Erythroblast (primary cell): ENCODE data around the gene SCN1A.
A peak's percentile ranks its signal among the peaks of the same experiment; 100 is the strongest.
"Not testable (repeated sequence)": the region's sequence is repeated elsewhere in the genome, so short reads cannot be mapped to it uniquely, and the experiment has no call there.

ENCODE experiments used
- DNase-seq, 2 experiments: peaks; one replicate each; lab custom pipeline; 2025; lab: John Stamatoyannopoulos, UW
- GATA1 ChIP-seq: IDR thresholded peaks from 2 replicates; pipeline ENCODE4 v1.6.1; 2011; ENCODE audit warnings: low read depth, mild to moderate bottlenecking, control low read depth, low read length, moderate library complexity
- POLR2A ChIP-seq: IDR thresholded peaks from 2 replicates; pipeline ENCODE4 v1.6.1; 2011; ENCODE audit warnings: mild to moderate bottlenecking, low read length

The SCN1A gene

DNA sequence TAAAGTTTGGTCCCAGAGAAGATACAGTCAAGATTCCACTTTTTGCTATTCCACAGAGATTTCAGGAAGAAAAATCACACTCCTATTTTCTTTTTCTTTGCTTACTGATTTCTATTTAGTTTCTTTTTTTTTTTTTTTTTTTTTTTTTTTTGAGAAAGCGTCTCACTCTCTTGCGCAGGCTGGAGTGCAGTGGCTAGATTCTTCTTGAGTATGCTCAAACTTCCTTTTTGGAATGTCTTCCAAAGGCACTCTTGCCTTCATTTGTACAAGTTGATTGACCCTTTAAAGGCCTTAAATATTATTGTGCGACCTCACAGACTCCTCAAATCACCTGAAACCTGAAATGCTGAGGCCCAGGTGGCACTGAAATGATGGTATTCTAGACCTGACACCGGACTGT, 9.6 kb downstream of the SCN1A start:
- no peak for TF ChIP-seq POLR2A
- no peak for TF ChIP-seq GATA1
- no peak for DNase-seq

DNA sequence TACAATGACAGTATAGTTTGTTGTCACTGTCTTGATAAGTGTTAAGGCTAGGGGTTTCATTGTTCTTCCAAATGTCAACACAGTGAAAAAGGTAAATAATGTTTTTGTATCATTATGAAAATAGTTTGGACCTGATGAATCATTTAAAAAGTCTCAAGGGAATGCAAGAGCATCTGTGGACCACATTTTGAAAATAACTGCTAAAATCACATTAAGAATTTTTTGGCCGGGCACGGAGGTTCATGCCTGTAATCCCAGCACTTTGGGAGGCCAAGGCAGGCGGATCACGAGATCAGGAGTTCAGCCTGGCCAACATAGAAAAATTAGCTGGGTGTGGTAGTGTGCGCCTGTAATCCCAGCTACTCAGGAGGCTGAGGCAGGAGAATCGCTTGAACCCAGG, 10.3 kb downstream of the SCN1A start:
- no peak for DNase-seq
- TF ChIP-seq GATA1 = no peak
- TF ChIP-seq POLR2A = no peak

DNA sequence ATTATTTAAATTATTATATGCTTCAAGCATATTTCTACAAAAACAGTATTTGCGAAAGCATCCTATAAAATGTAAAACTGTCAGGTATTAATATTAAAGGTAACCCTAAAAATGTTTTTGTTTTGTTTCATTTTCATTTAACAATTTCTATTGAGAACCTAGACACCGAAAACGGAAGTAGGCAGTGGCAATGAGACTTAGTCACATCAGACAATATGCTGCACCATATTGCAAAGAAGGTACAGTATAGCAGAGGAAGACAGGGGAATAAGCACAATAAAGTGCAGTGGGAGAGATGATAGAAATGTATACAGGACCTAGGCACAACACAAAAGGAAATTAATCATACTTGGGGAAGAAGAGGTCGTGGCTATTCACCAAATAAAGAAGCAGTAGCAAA, 12.2 kb downstream of the SCN1A start:
- no peak for TF ChIP-seq POLR2A
- TF ChIP-seq GATA1 = no peak
- no peak for DNase-seq

DNA sequence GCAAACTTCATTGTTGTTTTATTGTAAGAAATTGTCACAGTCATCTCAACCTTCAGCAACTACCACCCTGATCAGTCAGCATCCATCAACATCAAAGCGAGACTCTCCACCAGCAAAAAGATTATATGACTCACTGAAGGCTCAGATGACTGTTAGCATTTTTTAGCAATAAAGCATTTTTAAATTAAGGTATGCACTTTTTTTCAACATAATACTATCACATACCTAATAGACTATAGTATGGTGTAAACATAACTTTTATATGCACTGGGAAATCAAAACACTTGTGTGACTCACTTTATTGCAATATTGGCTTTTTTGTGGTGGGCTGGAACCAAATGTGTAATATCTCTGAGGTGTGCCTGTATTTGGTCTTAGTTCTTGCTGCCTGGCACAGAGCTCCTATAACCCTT, 15.6 kb downstream of the SCN1A start:
- no peak for TF ChIP-seq GATA1
- TF ChIP-seq POLR2A = no peak
- DNase-seq = no peak

DNA sequence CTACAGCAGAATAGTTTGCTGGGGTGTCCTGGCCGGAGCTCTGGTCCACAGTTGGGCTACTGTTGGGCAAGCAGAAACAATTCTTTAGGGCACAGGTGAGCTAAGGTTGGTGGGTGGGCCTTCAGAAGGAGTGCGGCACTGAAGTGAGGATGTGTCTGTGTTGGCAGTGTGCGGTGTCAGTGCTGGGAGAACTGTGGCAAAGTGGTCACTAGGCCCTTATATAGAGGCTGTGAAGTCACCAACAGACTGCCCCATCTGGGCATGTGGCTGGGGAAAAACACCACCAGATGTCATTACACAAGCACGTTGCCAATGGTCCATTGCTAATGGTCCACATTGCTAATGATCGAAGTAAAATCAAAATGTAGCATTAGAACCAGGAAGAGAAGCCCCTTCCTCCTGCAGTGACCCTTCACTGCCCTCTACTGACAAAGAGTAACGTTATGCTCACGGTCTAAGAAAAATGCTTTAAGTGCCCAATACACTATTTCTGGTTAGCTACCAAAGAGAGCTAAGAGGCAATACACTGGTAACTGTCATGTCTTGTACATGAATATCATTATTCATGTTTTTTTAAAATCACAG, 21.3 kb downstream of the SCN1A start:
- TF ChIP-seq GATA1 (no peak), POLR2A (no peak)
- DNase-seq = peak; percentile 4 to 13

DNA sequence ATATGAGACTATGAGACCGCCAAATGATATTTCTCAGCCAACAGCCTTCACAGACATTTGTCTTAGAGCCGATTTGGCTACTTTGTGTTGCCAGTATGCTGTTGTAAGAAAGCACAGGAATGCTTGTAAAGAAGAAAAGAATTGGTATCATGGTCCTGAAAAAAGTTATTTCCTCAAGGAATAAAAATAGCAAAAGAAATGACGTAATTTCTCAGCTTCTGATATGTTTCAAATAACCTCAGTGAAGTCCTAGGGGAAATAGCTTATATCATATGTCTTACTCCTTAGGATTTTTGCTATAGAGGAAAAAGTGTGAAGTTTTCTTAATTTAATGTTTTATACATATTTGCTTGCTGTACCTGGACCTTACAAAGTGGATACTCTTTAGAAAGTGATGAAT, 23.0 kb downstream of the SCN1A start:
- TF ChIP-seq POLR2A (no peak), GATA1 (no peak)
- DNase-seq = no peak

DNA sequence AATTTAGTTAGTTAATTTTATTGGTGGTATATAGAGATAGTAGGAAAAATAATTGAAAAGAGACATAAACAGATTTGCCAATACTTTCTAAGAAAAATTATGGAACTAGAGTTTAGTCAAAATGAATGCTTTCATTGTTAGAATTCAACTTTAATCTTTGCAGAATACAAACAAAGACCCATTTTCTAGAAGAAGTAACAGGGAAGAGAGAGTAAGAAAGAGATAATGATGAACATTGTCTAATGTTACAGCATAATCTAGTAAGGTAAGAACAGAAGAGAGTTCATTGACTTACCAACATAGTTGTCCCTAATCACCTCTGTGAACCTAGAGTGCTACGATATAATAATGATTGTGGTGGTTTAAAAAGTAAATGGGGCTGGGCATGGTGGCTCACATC, 23.7 kb downstream of the SCN1A start:
- TF ChIP-seq POLR2A (no peak), GATA1 (no peak)
- DNase-seq = no peak

DNA sequence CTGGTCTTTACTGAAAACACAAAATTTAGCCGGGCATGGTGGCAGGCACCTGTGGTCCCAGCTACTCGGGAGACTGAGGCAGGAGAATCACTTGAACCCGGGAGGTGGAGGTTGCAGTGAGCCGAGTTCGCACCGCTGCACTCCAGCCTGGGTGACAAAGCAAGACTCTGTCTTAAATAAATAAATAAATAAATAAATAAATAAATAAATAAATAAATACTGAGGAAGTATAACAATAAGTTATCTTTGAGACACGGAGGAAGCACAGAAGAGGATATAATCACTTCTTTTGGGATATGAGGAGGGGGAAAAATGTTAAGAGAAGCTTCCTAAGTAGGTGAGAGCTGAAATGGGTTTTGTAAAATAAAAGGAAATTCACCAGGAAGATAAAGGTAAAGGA, 24.5 kb downstream of the SCN1A start:
- DNase-seq = not testable (repeated sequence)

DNA sequence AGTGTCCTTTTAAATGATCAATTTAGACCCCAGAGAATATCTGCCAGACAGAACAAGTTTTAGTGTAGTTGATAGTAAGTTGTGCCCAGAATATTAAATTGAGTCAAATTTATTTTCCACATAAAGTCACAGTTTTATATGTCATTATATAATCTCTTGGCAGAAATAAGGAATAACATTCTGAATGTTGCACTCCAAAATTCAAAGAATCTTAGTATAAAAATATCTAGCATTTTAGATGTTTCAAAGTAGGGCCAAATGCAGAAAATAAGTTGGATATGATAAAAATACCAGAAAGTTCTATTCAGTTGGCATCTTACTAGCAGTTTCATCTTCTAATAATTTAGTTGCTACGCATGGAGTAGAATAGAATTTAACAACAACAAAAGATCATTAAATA, 33.5 kb downstream of the SCN1A start:
- DNase-seq = no peak
- TF ChIP-seq GATA1 (no peak), POLR2A (no peak)

DNA sequence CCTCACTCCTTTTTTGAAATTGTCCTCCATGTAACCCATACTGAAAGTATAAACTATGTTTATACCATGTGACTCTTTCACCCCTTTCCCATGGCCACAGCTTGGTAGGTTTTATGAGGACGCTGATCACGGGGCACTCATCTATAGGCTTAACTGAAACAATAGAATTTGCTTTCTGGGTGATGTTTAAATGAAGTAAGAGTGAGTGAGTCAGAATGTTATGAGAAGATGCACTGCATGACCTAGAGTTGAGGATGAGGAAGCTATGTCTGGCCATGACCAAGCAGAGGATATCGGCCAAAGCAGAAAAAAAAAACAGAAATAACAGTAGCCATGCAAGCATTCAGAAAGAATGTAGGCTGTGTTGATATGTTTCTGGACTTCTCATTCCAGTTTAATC, 34.9 kb downstream of the SCN1A start:
- TF ChIP-seq GATA1 = no peak
- no peak for DNase-seq

DNA sequence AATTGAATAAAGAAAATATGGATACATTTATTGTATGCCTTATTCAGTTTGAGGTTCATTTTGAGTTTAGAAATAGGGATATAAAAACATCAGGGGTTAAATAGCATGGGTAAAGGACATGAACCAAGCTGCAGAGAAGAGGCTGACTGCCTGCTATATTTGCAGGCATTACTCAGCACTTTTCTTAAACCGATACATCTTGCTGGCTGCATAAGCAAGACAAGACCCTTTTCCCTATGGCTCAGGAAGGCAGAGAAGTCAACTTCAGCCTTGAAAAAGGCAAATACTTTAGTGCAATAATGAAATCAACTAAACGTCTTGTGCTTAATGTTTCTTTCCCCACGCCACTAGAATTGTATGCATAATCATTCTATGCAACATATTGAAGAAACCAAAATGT, 36.4 kb downstream of the SCN1A start:
- TF ChIP-seq POLR2A (no peak), GATA1 (no peak)
- DNase-seq = peak; percentile 2

DNA sequence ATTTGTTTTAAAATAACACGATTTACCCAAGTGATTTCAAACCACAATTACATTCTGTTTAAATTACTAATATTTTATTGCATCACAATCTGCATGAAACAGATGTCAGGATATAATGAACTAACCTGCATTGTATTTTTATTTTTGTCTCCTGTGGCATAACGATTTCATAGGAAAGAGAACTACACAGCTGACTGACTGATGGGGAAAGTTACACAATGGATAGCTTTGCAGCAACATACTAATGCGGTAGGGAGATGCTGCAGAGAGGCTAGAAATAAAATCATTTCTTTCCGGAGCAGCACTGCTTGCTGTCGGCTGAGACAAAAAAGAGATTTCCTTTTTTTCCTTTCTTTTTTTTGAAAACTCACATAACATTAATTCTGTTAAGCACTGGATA, 36.9 kb downstream of the SCN1A start:
- no peak for DNase-seq
- TF ChIP-seq POLR2A (no peak), GATA1 (no peak)

DNA sequence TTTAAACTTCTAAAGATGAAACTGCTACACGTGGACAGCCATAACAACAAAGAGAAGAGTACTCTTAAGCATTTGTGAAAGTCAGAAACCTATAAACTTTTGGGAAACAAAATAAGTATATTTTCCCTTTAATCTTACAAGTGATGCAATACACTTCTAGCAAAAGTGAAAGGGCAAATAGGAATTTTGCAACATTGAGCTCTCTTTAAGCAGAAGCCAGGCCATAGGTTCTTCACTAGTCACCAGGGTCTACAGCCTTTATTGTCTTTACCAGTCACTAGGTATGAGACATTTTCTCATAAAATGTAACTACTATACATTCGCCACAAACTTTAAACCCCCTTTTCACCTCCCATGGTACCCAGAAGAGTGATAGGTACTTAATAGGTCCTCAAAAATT, 37.5 kb downstream of the SCN1A start:
- DNase-seq = no peak
- TF ChIP-seq GATA1 = no peak
- TF ChIP-seq POLR2A = no peak

DNA sequence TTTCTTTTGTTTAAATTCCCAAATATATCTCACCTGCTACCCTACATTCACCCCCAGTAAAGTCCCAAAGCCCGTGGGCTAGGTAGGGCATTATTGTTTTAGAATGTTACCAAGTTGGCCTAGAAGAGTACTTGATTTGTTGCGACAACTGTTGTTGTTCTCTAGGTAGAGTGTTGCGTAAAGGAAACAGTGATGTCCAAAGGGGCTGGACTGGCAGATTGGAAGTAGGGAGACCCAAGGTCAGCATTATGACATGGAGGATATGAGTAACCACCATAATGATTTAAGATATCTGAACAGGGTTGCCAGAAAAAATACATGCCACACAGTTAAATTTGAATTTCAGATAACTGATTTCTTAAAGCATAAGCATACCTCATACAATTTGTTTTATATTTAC, 39.2 kb downstream of the SCN1A start:
- TF ChIP-seq POLR2A = no peak
- no peak for TF ChIP-seq GATA1
- no peak for DNase-seq

DNA sequence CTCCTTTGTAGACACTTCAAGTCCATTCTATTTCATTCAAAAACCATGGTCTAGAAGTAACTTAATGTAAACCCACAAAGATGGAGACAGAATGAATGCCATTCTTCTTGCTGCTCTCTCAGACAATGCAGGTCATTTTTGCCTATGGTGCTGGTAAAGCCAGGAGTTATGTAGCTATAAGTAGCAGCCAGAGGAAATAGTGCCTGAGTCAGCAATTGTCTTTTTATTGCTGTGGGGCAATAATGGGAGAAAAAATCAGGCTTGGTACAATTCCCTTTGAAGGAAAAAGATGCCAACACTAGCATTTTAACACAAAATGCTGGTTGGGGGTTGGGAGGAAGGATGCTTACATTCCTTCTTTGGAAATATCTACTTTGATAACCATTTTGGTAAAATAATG, 43.5 kb downstream of the SCN1A start:
- DNase-seq = no peak
- TF ChIP-seq GATA1 (no peak), POLR2A (no peak)

DNA sequence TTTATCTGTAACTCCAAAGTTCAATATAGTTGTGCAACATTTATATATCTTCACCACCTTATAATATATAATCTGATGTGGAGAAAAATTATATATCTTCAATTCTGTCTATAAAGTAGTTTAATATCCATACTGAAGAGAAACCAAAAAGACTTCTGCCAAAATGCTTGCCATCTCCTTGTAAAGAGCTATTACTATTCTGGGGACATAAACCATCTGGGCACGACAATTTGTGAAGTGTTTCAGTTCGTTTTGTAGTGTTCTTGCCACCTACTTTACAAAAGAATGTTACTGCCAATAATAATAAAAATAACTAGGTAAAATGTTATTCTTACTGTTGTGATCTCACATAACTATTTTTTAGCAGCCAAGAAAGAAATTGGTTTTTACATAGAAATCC, 45.1 kb downstream of the SCN1A start:
- DNase-seq = no peak
- TF ChIP-seq POLR2A (no peak), GATA1 (no peak)

DNA sequence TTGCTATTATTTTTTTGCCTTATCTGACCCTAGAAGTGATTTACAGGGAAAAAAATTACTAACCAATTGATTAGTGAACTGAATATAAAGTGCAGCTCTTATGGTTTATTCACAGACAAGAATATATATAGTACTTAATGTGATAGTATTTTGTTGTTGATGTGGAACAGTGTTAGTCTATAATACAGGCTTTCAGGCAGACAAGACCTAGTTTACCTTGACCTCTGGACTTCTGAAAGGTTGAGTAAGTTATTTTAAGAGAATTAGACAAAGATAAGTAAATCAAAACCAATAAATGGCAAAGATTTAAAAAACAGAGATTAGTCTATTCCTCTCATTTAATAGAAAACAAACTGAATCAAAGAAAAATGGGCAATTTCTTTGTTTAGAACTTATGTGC, 46.0 kb downstream of the SCN1A start:
- no peak for TF ChIP-seq GATA1
- TF ChIP-seq POLR2A = no peak
- DNase-seq = no peak
